Fibroblast of the aortic adventitia (primary cell): Measurements from ENCODE around the gene VPS26B. TPM values are rescaled to one million over a fixed set of nuclear protein-coding genes. Genes with fewer than 3 reads are reported as not detected.

Experiments used
- DNase-seq: peaks from one replicate; pipeline ENCODE4 v3.0.0-alpha.2; 2010; ENCODE audit warnings: low read depth
- H3K4me3 ChIP-seq: 2 replicates; pipeline ENCODE4 v1.5.1; 2011; ENCODE audit warnings: low read depth, mild to moderate bottlenecking, control low read depth, low read length, moderate library complexity
- total RNA-seq: library from RNA; depleted of rRNA; stranded (reverse); fragments of >200 nt; gene quantifications from 2 replicates; pipeline ENCODE4 v1.2.3, GENCODE V29; 2012; ENCODE audit warnings: low replicate concordance
- TF ChIP-seq, protein P1 (sequence below): IDR thresholded peaks from 2 replicates; pipeline ENCODE4 v1.5.1; 2011; ENCODE audit warnings: mild to moderate bottlenecking, low read length, control low read depth, inconsistent platforms; ENCODE audit not compliant: insufficient read depth

Gene VPS26B
- total RNA-seq, 1 donor, result 41.7 TPM

GRCh38 chr11:134266440-134266839 is 42.0 kb downstream of the VPS26B start:
- TF ChIP-seq, protein P1, sequence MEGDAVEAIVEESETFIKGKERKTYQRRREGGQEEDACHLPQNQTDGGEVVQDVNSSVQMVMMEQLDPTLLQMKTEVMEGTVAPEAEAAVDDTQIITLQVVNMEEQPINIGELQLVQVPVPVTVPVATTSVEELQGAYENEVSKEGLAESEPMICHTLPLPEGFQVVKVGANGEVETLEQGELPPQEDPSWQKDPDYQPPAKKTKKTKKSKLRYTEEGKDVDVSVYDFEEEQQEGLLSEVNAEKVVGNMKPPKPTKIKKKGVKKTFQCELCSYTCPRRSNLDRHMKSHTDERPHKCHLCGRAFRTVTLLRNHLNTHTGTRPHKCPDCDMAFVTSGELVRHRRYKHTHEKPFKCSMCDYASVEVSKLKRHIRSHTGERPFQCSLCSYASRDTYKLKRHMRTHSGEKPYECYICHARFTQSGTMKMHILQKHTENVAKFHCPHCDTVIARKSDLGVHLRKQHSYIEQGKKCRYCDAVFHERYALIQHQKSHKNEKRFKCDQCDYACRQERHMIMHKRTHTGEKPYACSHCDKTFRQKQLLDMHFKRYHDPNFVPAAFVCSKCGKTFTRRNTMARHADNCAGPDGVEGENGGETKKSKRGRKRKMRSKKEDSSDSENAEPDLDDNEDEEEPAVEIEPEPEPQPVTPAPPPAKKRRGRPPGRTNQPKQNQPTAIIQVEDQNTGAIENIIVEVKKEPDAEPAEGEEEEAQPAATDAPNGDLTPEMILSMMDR, result no peak
- no peak overlapping the region for H3K4me3 ChIP-seq
- DNase-seq, result no peak

GRCh38 chr11:134266841-134267251 is 42.4 kb downstream of the VPS26B start:
- peak; percentile 75 for DNase-seq
- TF ChIP-seq, protein P1, result no peak
- H3K4me3 ChIP-seq, result no peak overlapping the region

- no peak overlapping the region for H3K4me3 ChIP-seq
- no peak for DNase-seq
- TF ChIP-seq, protein P1, result no peak
Measured at GRCh38 chr11:134267461-134267860, 43.0 kb downstream of the VPS26B start.

DNA sequence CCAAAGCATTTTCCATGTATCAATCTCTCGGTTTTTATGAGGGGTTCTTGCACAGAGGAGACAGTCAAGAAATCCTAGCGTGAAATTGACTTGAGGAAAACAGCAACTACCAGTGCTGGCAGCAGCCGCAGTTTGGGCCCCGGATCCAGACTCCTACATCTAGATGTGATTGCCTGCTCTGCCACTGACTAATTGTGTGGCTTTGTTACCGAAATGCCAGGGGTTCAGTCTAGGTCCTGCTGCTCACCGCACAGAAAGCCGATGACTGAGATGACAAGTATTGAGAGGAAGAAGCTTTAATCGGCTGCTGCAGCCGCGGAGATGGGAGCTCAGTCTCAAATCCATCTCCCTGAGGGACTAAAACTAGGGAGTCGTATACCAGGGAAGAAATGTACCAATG is 43.5 kb downstream of the VPS26B start:
- TF ChIP-seq, protein P1, result no peak
- no peak overlapping the region for H3K4me3 ChIP-seq
- no peak for DNase-seq

- no peak for DNase-seq
- no peak overlapping the region for H3K4me3 ChIP-seq
- TF ChIP-seq, protein P1, result no peak
Measured at GRCh38 chr11:134270250-134270714, 45.8 kb downstream of the VPS26B start.

- no peak for DNase-seq
- no peak overlapping the region for H3K4me3 ChIP-seq
- TF ChIP-seq, protein P1, result no peak
Measured at GRCh38 chr11:134271978-134272377, 47.5 kb downstream of the VPS26B start.
